Liver (tissue), 9 donors: ENCODE results near the gene CROCC2. TPM values are rescaled to one million over a fixed set of nuclear protein-coding genes. Genes with fewer than 3 reads are reported as not detected.
A peak's percentile ranks its signal among the peaks of the same experiment; 100 is the strongest.

Source experiments
- DNase-seq: peaks from one replicate; pipeline ENCODE4 v3.0.0-alpha.2; 2017; ENCODE audit warnings: low spot score
- H3K27ac ChIP-seq, 2 donors: one replicate each; pipeline ENCODE4 v1.7.0; 2013; ENCODE audit warnings: inconsistent platforms in 2 of 2, low read length in 2 of 2, control low read depth in 1 of 2, low read depth in 1 of 2, mild to moderate bottlenecking in 1 of 2
- H3K27me3 ChIP-seq, 4 donors: one replicate each; pipeline versions ENCODE4 v1.6.1 to v1.7.0; 2013; ENCODE audit warnings: low read length in 3 of 4, inconsistent platforms in 1 of 4, mild to moderate bottlenecking in 1 of 4, moderate library complexity in 1 of 4; ENCODE audit not compliant: control insufficient read depth in 4 of 4, insufficient read depth in 4 of 4
- H3K36me3 ChIP-seq, 4 donors: one replicate each; pipeline versions ENCODE4 v1.6.1 to v1.7.0; 2013; ENCODE audit warnings: low read length in 3 of 4, mild to moderate bottlenecking in 3 of 4, low read depth in 1 of 4, moderate library complexity in 1 of 4; ENCODE audit not compliant: control insufficient read depth in 4 of 4, insufficient read depth in 3 of 4
- H3K4me1 ChIP-seq, 4 donors: one replicate each; pipeline versions ENCODE4 v1.6.1 to v1.7.0; 2013; ENCODE audit warnings: low read length in 3 of 4, mild to moderate bottlenecking in 3 of 4, moderate library complexity in 1 of 4; ENCODE audit not compliant: control insufficient read depth in 4 of 4, insufficient read depth in 4 of 4
- H3K4me3 ChIP-seq, 3 donors: one replicate each; pipeline versions ENCODE4 v1.6.1 to v1.7.0; 2013; ENCODE audit warnings: low read length in 3 of 3, control low read depth in 1 of 3, low read depth in 1 of 3, mild to moderate bottlenecking in 1 of 3
- H3K9ac ChIP-seq, 2 donors: one replicate each; pipeline ENCODE4 v1.7.0; 2013; ENCODE audit warnings: low read length in 2 of 2, mild to moderate bottlenecking in 2 of 2, moderate library complexity in 2 of 2, control low read depth in 1 of 2, low read depth in 1 of 2
- H3K9me3 ChIP-seq, 4 donors: one replicate each; pipeline versions ENCODE4 v1.6.1 to v1.7.0; 2013; ENCODE audit warnings: low read length in 3 of 4; ENCODE audit not compliant: control insufficient read depth in 4 of 4
- ATF3 ChIP-seq: IDR thresholded peaks from 2 replicates; pipeline ENCODE4 v1.6.1; 2016; ENCODE audit warnings: antibody characterized with exemption
- CTCF ChIP-seq: fragments of 150-350 bp; IDR thresholded peaks from 2 replicates; pipeline ENCODE4 v1.5.1; 2017; ENCODE audit warnings: improper control_type of control experiment, low read depth, low read length; ENCODE audit not compliant: missing input control
- EGR1 ChIP-seq, 2 donors: IDR thresholded peaks; 2 replicates each; pipeline ENCODE4 v1.6.1; 2016 to 2018; ENCODE audit warnings: antibody characterized with exemption in 2 of 2, low read depth in 2 of 2
- FOXA1 ChIP-seq: IDR thresholded peaks from 2 replicates; pipeline ENCODE4 v1.6.1; 2016; ENCODE audit warnings: antibody characterized with exemption
- FOXA2 ChIP-seq: IDR thresholded peaks from 2 replicates; pipeline ENCODE4 v1.6.1; 2016; ENCODE audit warnings: antibody characterized with exemption
- HNF4A ChIP-seq, 2 donors: conservative IDR thresholded peaks; 2 replicates each; pipeline ENCODE4 v1.6.1; 2016; ENCODE audit warnings: antibody characterized with exemption in 2 of 2, mild to moderate bottlenecking in 2 of 2
- JUND ChIP-seq, 2 donors: IDR thresholded peaks; 2 replicates each; pipeline ENCODE4 v1.6.1; 2016; ENCODE audit warnings: antibody characterized with exemption in 2 of 2
- MAX ChIP-seq: IDR thresholded peaks from 2 replicates; pipeline ENCODE4 v1.6.1; 2016; ENCODE audit warnings: antibody characterized with exemption
- NR2F2 ChIP-seq: IDR thresholded peaks from 2 replicates; pipeline ENCODE4 v1.6.1; 2016; ENCODE audit warnings: antibody characterized with exemption
- RAD21 ChIP-seq, 2 donors: IDR thresholded peaks; 2 replicates each; pipeline ENCODE4 v1.6.1; 2016; ENCODE audit warnings: antibody characterized with exemption in 2 of 2, mild to moderate bottlenecking in 2 of 2
- RXRA ChIP-seq, 2 donors: IDR thresholded peaks; 2 replicates each; pipeline ENCODE4 v1.6.1; 2017 to 2018; ENCODE audit warnings: antibody characterized with exemption in 2 of 2, mild to moderate bottlenecking in 1 of 2
- SP1 ChIP-seq: IDR thresholded peaks from 2 replicates; pipeline ENCODE4 v1.6.1; 2018; ENCODE audit warnings: antibody characterized with exemption, mild to moderate bottlenecking
- TAF1 ChIP-seq: conservative IDR thresholded peaks from 2 replicates; pipeline ENCODE4 v1.6.1; 2016; ENCODE audit warnings: antibody characterized with exemption, mild to moderate bottlenecking
- YY1 ChIP-seq: IDR thresholded peaks from 2 replicates; pipeline ENCODE4 v1.6.1; 2016; ENCODE audit warnings: antibody characterized with exemption, mild to moderate bottlenecking
- ZBTB33 ChIP-seq: IDR thresholded peaks from 2 replicates; pipeline ENCODE4 v1.6.1; 2016; ENCODE audit warnings: antibody characterized with exemption
- WGBS: extraction: QIAGEN DNeasy Blood & Tissue Kit; methylation state at CpG from one replicate; pipeline ENCODE4 v1.1.7; 2013; 5-methylcytosine and 5-hydroxymethylcytosine counted together
- polyA plus RNA-seq, 2 donors: library from polyadenylated mRNA; stranded (reverse) in 1 of 2; unstranded in 1 of 2; fragments of 200-250 nt in 1 of 2; fragments of >200 nt in 1 of 2; fragmentation: Nextera tagmentation in 1 of 2; extraction: Ambion mirVana in 1 of 2; gene quantifications; one replicate each; pipeline versions ENCODE4 v1.2.1 to v1.2.3, GENCODE V29; 2013 to 2015
- total RNA-seq, 2 donors: library from RNA; depleted of rRNA; stranded (reverse); fragments of >200 nt; gene quantifications; one replicate each; pipeline ENCODE4 v1.2.3, GENCODE V29; 2014
- donor health status: healthy.
- donor health status: healthy.
- donor health status: healthy.
- donor health status: healthy.
- donor health status: healthy.

CROCC2 gene
- total and polyA plus RNA-seq, 4 donors, result under 0.01 to 0.13 (median 0.05) TPM

- H3K27me3 ChIP-seq, result no peaks in the 10 kb centered on the region
- peak; percentile 35 to 42 for TF ChIP-seq HNF4A (conservative IDR thresholded peaks at IDR 0.05)
- TF ChIP-seq FOXA1, result no peak
- TF ChIP-seq EGR1 (IDR thresholded peaks at IDR 0.05; ENCODE audit: low read depth in 2 of 2), result no peak
- TF ChIP-seq SP1, result no peak
- no peak for TF ChIP-seq JUND (IDR thresholded peaks at IDR 0.05)
- no peak for TF ChIP-seq TAF1
- TF ChIP-seq YY1, result no peak
- no peak for TF ChIP-seq ZBTB33
- TF ChIP-seq MAX, result peak; percentile 17
- no peak for TF ChIP-seq RXRA (IDR thresholded peaks at IDR 0.05)
- TF ChIP-seq CTCF, result peak; percentile 1
- peaks cover 2 to 25% (median 7%) of the 10 kb centered on the region in 4 donors for H3K36me3 ChIP-seq
- no peaks in the 10 kb centered on the region for H3K9me3 ChIP-seq
- DNase-seq, result no peak
- no peak overlapping the region for H3K4me3 ChIP-seq
- no peak overlapping the region for H3K9ac ChIP-seq
- H3K4me1 ChIP-seq, result peaks cover 22 to 93% (median 77%) of the 10 kb centered on the region in 4 donors
- peak overlapping the region in 1 of 2 donors; percentile 59 for H3K27ac ChIP-seq
- 61% methylated on average over 22 of the region's 22 CpGs for WGBS
These were observed 30.7 kb upstream of the CROCC2 start for GRCh38 chr2:240875228-240876034.

GRCh38 chr2:240876035-240876474 is 30.1 kb upstream of the CROCC2 start:
- Histone ChIP-seq H3K27ac (peak overlapping the region in 1 of 2 donors; percentile 59), H3K9me3 (no peaks in the 10 kb centered on the region), H3K27me3 (no peaks in the 10 kb centered on the region), H3K4me1 (peaks cover 22 to 86% (median 72%) of the 10 kb centered on the region in 4 donors), H3K4me3 (no peak overlapping the region), H3K36me3 (peaks cover 2 to 25% (median 6%) of the 10 kb centered on the region in 4 donors), H3K9ac (no peak overlapping the region)
- TF ChIP-seq NR2F2 (no peak), YY1 (no peak), FOXA2 (no peak), EGR1 (IDR thresholded peaks at IDR 0.05; ENCODE audit: low read depth in 2 of 2) (no peak), RAD21 (IDR thresholded peaks at IDR 0.05) (no peak), CTCF (no peak), MAX (no peak), ATF3 (no peak), ZBTB33 (no peak)
- no peak for DNase-seq
- 31% methylated on average over 7 of the region's 7 CpGs for WGBS
